LNCAP (cell line): Measurements from ENCODE around the gene TAS1R1.

Experiments
- CTCF ChIP-seq: fragments of 450-650 bp; IDR thresholded peaks from 2 replicates; pipeline ENCODE4 v1.5.1; 2017; ENCODE audit warnings: mild to moderate bottlenecking

Gene TAS1R1

DNA sequence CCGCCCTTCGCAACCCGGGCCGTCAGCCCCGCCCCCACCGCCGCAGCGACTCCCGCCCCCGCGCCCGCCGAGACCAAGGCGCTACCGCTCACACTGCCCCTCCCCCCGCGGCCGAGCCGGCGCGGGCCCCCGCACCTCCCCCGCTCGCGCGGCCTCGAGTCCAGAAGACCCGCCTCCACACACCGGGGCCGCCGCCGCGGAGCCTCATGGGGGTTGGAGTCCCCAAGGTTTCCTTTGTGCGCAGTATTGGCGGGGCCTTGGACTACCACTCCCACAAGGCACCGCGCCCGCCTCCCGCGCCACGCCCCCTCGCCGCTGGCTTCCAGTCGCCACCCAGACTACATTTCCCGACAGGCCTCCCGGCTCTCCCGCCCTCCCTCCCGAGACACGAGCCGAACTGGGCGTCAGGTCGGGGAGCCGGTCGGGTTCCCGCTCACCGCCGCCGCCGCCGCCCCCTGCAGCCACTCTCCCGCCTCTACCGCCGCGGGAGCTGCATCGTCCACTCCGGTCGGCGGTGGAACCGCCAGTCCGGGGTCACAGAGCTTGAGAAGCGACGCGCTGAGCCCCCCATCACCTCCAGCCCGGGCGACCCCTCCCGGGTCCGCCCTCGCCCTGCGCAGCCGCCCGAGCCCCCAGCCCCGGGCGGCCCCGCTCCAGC lies 58.4 kb downstream of the TAS1R1 start, which contains the start of gene PHF13:
PHF13 (plus strand) TSS at position 371 of the 658 bp plus-strand sequence. CDS start 336 bp downstream, outside the sequence.
- no peak for TF ChIP-seq CTCF

- TF ChIP-seq CTCF = no peak
These were observed 59.2 kb downstream of the TAS1R1 start for GRCh38 chr1:6614019-6614928.

DNA sequence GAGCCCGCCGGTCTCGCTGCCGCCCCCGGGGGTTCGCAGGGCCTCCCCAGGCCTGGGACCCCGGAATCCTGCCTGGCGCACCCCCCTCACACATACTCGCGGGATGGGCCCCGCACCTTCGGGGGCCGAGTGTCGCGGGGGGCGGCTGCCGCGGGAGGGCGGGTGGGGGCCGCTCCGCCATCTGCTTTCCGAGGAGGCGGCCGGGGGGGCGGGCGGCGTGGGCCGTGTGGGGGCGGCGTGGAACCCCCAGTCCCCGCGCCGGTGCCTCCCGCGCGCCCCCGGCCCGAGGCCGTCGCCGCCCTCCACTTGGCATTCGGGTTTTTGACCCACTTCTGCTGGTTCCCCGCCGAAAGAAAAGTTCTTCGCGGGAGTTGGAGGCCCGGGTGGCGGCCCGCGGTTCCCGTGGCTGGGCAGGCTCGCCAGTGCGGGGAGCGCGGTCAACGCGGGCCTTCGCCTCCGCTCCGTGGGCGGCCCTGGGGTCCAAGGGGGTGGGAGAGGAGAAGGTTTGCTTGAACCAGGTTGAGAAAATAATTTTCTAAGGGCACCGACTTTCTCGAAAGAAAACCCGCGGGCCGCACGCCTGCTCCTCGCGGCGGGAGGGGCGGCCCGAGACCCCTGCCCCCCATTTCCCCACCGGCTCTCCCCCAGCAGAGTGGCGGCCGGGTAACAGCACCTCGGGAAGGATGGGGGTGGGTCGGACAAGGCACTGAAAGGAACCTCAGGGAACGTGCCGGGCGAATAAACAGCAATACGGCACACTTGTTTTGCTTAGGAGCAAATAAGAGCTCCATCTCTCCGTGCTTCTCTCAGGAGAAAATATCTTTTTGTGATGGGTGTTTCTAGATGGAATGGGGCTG lies 60.0 kb downstream of the TAS1R1 start:
- no peak for TF ChIP-seq CTCF

DNA sequence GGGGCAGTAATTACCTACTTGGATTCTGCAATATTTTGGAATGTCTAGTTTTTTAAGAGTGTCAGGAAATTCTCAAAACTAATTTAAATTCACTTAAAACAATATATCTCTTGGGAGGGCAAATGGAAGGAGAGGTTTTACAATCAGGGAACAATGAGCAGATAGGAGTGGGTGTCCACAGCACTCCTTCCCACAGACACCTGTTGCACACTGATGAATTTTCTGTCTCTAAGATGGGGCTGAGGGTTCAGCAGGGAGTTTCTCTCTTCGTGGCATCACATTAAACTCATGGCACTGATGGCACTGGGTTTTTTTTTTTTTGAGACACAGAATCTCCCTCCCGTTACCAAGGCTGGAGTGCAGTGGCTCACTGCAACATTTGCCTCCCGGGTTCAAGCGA lies 63.9 kb downstream of the TAS1R1 start:
- TF ChIP-seq CTCF = no peak

GRCh38 chr1:6621429-6622391 lies 66.6 kb downstream of the TAS1R1 start:
- TF ChIP-seq CTCF = no peak

DNA sequence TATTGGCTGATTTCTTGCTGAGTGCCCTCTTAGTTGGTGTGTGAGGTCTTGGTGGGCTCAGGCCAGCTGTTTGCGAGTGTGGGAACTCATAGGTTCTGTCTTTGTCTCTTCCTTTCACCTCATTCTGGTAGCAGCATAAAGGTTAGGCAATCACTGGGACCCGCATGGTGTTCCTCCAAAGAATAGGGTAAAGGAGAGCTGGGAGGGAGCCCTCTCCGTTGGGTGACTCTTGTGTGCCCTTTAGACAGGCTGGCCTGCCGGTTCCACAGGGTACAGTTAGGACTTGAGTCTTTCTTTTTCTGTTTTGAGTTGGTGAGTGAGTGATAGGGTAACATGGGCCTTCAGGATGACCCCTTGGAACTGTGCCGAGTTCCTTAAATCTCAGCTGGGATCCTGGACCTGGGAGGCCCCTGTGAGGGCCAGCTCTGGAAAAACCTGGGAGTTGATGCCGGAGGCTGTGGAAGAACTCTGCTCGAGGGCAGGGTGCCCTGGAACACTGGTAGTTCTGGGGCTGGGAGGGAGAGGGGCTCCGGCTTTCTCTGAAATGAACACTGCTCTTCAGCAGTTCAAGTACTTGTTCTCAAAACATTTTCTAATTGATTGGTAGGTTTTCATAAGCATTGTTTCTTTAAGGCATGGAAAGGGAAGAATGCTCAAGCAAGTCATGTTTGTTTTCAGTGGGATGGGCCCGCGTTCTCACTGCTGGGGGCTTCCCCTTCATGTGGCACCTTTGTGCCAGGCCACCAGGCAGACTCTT lies 67.5 kb downstream of the TAS1R1 start:
- no peak for TF ChIP-seq CTCF
